Keratinocyte (primary cell): ENCODE measurements around the gene MYO1C. TPM values are rescaled to one million over a fixed set of nuclear protein-coding genes. Genes with fewer than 3 reads are reported as not detected.
A peak's percentile ranks its signal among the peaks of the same experiment; 100 is the strongest.

Experiments used
- DNase-seq: peaks from one replicate; pipeline ENCODE4 v3.0.0-alpha.2; 2011; ENCODE audit warnings: low read depth, missing footprints, low spot score
- FAIRE-seq: peaks from 2 replicates; lab custom pipeline; 2011; peaks lifted over from hg19 to GRCh38; lab: Jason Lieb, UNC
- H2AFZ ChIP-seq: 2 replicates; pipeline ENCODE4 v1.6.0; 2012; ENCODE audit warnings: low read length, control low read depth, inconsistent platforms; ENCODE audit not compliant: control insufficient read depth
- H3K27ac ChIP-seq: 2 replicates; pipeline ENCODE4 v1.5.1; 2011; ENCODE audit warnings: low read length; ENCODE audit not compliant: control insufficient read depth, insufficient read depth
- H3K27me3 ChIP-seq: 3 replicates; pipeline ENCODE4 v1.6.0; 2011; ENCODE audit warnings: low read length; ENCODE audit not compliant: control insufficient read depth, insufficient read depth; ENCODE audit errors: extremely low read depth
- H3K36me3 ChIP-seq, 2 experiments: 2 replicates in 1 of 2; 3 replicates in 1 of 2; pipeline ENCODE4 v1.5.1; 2011; ENCODE audit warnings: low read length in 2 of 2, mild to moderate bottlenecking in 1 of 2; ENCODE audit not compliant: control insufficient read depth in 2 of 2, insufficient read depth in 2 of 2; ENCODE audit errors: extremely low read depth in 1 of 2
- H3K4me1 ChIP-seq: 3 replicates; pipeline ENCODE4 v1.5.1; 2011; ENCODE audit warnings: low read length; ENCODE audit not compliant: control insufficient read depth, insufficient read depth; ENCODE audit errors: extremely low read depth
- H3K4me2 ChIP-seq: 3 replicates; pipeline ENCODE4 v1.6.0; 2011; ENCODE audit warnings: low read depth, low read length; ENCODE audit not compliant: control insufficient read depth, insufficient read depth; ENCODE audit errors: extremely low read depth
- H3K4me3 ChIP-seq, 3 experiments: fragments of 200-600 bp in 1 of 3; sonication (generic) in 1 of 3; 2 replicates in 2 of 3; 3 replicates in 1 of 3; pipeline ENCODE4 v1.5.1; 2011 to 2016; ENCODE audit warnings: low read length in 3 of 3, mild to moderate bottlenecking in 3 of 3, control low read depth in 2 of 3, inconsistent platforms in 1 of 3, low read depth in 1 of 3, mixed read lengths in 1 of 3, mixed run types in 1 of 3, moderate library complexity in 1 of 3; ENCODE audit not compliant: control insufficient read depth in 2 of 3, insufficient read depth in 2 of 3; ENCODE audit errors: extremely low read depth in 1 of 3
- H3K79me2 ChIP-seq: 2 replicates; pipeline ENCODE4 v1.6.0; 2012; ENCODE audit warnings: low read length; ENCODE audit not compliant: control insufficient read depth, insufficient read depth
- H3K9ac ChIP-seq: 3 replicates; pipeline ENCODE4 v1.6.0; 2011; ENCODE audit warnings: low read length; ENCODE audit not compliant: control insufficient read depth, insufficient read depth; ENCODE audit errors: extremely low read depth
- H3K9me1 ChIP-seq: 3 replicates; pipeline ENCODE4 v1.6.0; 2011; ENCODE audit warnings: low read length; ENCODE audit not compliant: control insufficient read depth, insufficient read depth; ENCODE audit errors: extremely low read depth
- H3K9me3 ChIP-seq: 2 replicates; pipeline ENCODE4 v1.5.1; 2012; ENCODE audit warnings: low read depth, low read length; ENCODE audit not compliant: control insufficient read depth
- H4K20me1 ChIP-seq: 3 replicates; pipeline ENCODE4 v1.6.0; 2011; ENCODE audit warnings: low read length; ENCODE audit not compliant: control insufficient read depth, insufficient read depth; ENCODE audit errors: extremely low read depth
- CTCF ChIP-seq, 3 experiments: IDR thresholded peaks in 1 of 3; conservative IDR thresholded peaks in 1 of 3; optimal IDR thresholded peaks in 1 of 3; 2 replicates in 2 of 3; 3 replicates in 1 of 3; pipeline versions ENCODE3 to v1.5.1; 2011; ENCODE audit warnings: low read length in 3 of 3, mild to moderate bottlenecking in 3 of 3, moderate library complexity in 2 of 3, control low read depth in 1 of 3, inconsistent platforms in 1 of 3; ENCODE audit not compliant: insufficient read depth in 2 of 3; ENCODE audit errors: extremely low read depth in 1 of 3
- EZH2 ChIP-seq: IDR thresholded peaks from one replicate; pipeline ENCODE4 v1.6.1; 2012; ENCODE audit warnings: inconsistent platforms, mild to moderate bottlenecking, low read length, moderate library complexity
- dilution Hi-C: fragments of 300-500 bp; cut with MboI; formaldehyde crosslinking; loops from one replicate; pipeline ENCODE4 v1.7.0; 2020; ENCODE audit warnings: low sequenced_read_pairs; ENCODE audit not compliant: extremely low pct_ligation_motif_present
- polyA plus RNA-seq, 5 experiments: library from polyadenylated mRNA; depleted of rRNA in 3 of 5; stranded (reverse) in 3 of 5; stranded (forward) in 1 of 5; unstranded in 1 of 5; fragments of >200 nt; gene quantifications; 1 replicate in 1 of 5; 2 replicates in 3 of 5; 3 replicates in 1 of 5; pipeline versions ENCODE4 v1.2.1 to v1.2.3, GENCODE V29; 2011 to 2012; ENCODE audit warnings: missing spikeins in 2 of 5, low read depth in 1 of 5, low replicate concordance in 1 of 5

The MYO1C gene
- polyA plus RNA-seq, 1 donor (not counting 4 experiments of a cell fraction or from before 2014, with no cell fraction given): 101 TPM

DNA sequence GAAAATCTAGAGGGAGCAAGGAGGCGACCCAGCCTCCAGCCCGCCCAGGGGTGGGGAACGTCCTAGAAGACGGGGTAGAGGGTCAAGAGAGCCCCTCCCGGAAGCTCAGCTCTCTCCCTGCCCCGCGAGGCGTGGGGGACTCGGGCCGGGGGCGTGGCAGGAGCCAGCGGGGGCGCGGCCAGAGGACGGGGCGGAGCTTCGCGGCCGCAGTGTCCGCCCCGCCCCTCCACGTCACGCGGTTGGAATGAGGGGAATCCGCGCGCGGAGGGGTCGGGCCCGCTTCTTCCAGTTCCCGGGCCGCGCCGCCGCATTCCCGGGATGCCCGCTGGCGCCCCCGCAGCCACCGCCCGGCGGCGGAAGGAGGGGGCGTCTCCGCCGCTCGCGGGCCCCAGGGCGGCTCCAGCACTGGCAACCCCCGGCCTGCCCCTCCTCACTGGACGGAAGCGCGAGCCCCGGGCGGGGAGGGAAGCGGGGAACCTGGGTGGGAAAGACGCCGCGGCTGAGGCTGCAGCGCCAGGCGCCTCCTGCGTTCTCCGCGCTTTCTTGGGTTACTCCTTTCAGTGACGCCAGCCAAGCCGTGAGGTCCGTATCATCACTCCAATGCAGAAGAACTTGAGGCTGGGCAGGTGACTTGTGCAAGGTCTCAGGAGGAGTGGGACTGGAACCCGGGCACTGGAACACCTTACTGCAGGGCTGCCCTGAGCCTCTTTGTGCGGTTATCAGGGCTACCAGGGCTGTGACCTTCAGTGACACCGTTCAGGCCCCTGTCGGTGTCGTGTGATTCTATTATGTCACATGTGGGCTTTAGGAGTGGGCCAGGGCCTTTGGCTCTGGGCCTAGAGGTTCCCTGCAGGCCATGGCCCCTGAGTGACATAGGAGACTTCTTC is 4.3 kb downstream of the MYO1C start:
- H3K4me2 ChIP-seq: peak overlapping the region; percentile 70
- peak overlapping the region; percentile 23 to 61 (median 51) for H3K4me3 ChIP-seq
- TF ChIP-seq CTCF (optimal IDR thresholded peaks at IDR 0.05 in 1 of 3, IDR thresholded peaks at IDR 0.05 in 1 of 3, conservative IDR thresholded peaks at IDR 0.05 in 1 of 3; ENCODE audit: extremely low read depth in 1 of 3, insufficient read depth in 2 of 3, low read length in 3 of 3) (no peak), EZH2 (no peak)
- peak overlapping the region; percentile 3 for H2AFZ ChIP-seq
- H3K79me2 ChIP-seq: peaks cover 29% of the 10 kb centered on the region
- no peak for DNase-seq
- H3K9me1 ChIP-seq: no peaks in the 10 kb centered on the region
- H4K20me1 ChIP-seq: no peaks in the 10 kb centered on the region
- H3K36me3 ChIP-seq: peaks cover 2 to 3% of the 10 kb centered on the region in 2 experiments
- H3K27ac ChIP-seq: peak overlapping the region; percentile 61
- H3K4me1 ChIP-seq: peaks cover 31% of the 10 kb centered on the region
- dilution Hi-C loops: no loop called here
- no peaks in the 10 kb centered on the region for H3K9me3 ChIP-seq
- no peak for FAIRE-seq
- H3K27me3 ChIP-seq: no peaks in the 10 kb centered on the region
- peak overlapping the region; percentile 61 for H3K9ac ChIP-seq

DNA sequence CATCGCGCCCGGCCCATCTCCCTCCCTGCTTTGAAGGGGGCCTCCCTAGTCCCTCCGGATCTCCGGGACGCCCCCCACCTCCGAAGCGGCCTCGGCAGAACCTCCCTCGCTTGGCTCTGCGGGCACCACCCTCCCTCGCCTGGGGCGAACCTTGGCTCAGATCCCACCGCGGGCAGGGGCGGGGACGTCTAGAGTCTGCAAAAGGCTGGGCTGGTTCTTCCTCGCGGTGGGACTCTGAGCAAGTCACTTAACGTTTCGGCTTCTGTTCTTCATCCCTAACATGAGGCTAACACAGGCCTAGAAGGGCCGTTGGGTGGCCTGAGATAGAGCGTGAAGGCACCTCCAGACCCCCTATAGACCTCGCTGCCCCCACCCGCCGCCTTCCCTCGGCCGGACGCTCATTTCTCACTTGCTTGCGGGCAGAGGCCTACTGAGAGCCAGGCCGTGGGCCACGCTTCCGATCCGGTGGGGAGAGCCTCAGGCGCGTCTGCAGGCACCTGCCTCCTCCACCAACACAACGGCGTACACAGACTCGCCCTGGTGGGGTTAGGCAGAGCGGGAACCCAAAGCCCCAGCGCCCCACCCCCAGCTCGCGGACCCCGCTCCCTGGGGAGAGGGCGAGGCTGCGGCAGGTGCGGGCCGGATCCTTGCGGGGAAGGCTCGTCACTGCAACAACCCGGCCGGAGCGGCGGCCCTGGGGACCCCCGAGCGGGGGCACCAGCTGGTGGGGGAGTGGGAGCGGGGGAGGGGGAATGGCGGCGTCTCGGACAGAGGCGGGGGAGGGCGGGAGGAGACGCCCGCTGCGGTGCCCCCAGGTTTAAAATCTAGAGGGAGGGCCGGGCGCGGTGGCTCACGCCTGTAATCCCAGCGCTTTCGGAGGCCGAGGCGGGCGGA is 5.4 kb downstream of the MYO1C start:
- Histone ChIP-seq H3K9me3 (no peaks in the 10 kb centered on the region), H3K27ac (peak overlapping the region; percentile 61), H3K4me3 (peak overlapping the region in 2 of 3 experiments; percentile 18 to 27), H3K79me2 (peaks cover 31% of the 10 kb centered on the region), H3K36me3 (peaks cover 6 to 11% of the 10 kb centered on the region in 2 experiments), H3K9ac (peak overlapping the region; percentile 47), H3K9me1 (no peaks in the 10 kb centered on the region), H3K4me1 (peaks cover 22% of the 10 kb centered on the region), H4K20me1 (no peaks in the 10 kb centered on the region), H3K27me3 (no peaks in the 10 kb centered on the region), H3K4me2 (peak overlapping the region; percentile 70), H2AFZ (peak overlapping the region; percentile 26)
- dilution Hi-C loops: no loop called here
- TF ChIP-seq CTCF (optimal IDR thresholded peaks at IDR 0.05 in 1 of 3, IDR thresholded peaks at IDR 0.05 in 1 of 3, conservative IDR thresholded peaks at IDR 0.05 in 1 of 3; ENCODE audit: extremely low read depth in 1 of 3, insufficient read depth in 2 of 3, low read length in 3 of 3) (no peak), EZH2 (no peak)
- FAIRE-seq (peak; percentile 32), DNase-seq (peak; percentile 71)
